SK-N-SH (cell line): ENCODE measurements around the gene OTOG. TPM values are rescaled to one million over a fixed set of nuclear protein-coding genes. Genes with fewer than 3 reads are reported as not detected.

Experiments used
- CTCF ChIA-PET: fragments of 300-600, 350-600 bp; formaldehyde crosslinking; extraction: SDS; loops from one replicate; lab custom pipeline; 2021; lab: Yijun Ruan, JAX
- POLR2A ChIA-PET: fragments of 350-600 bp; sonication (Branson Sonifier 250); formaldehyde crosslinking; extraction: SDS; loops from one replicate; lab custom pipeline; 2020; ENCODE audit warnings: antibody characterized with exemption, inconsistent platforms; lab: Yijun Ruan, JAX
- DNase-seq: peaks from one replicate; pipeline ENCODE4 v3.0.0; 2012
- H2AFZ ChIP-seq: fragments of 200-600 bp; sonication (generic); 2 replicates; pipeline ENCODE4 v1.8.1; 2016; ENCODE audit warnings: antibody characterized with exemption, mild to moderate bottlenecking, low read depth
- H3F3A ChIP-seq: fragments of 200-600 bp; sonication (generic); replicated peaks from 2 replicates; pipeline ENCODE3; 2016; ENCODE audit warnings: antibody characterized with exemption, mild to moderate bottlenecking; ENCODE audit not compliant: insufficient read depth
- H3K27ac ChIP-seq, 2 experiments: fragments of 200-500 bp in 1 of 2; fragments of 200-600 bp in 1 of 2; sonication (Bioruptor generic) in 1 of 2; sonication (generic), shearing (Covaris generic) in 1 of 2; 2 replicates each; pipeline versions ENCODE4 v1.5.1 to v1.6.1; 2014 to 2016; ENCODE audit warnings: low read depth in 2 of 2, inconsistent platforms in 1 of 2, low read length in 1 of 2, mild to moderate bottlenecking in 1 of 2, mixed read lengths in 1 of 2
- H3K27me3 ChIP-seq: fragments of 200-600 bp; sonication (generic), shearing (Covaris generic); 2 replicates; pipeline ENCODE4 v1.6.1; 2016; ENCODE audit warnings: mixed run types; ENCODE audit not compliant: insufficient read depth
- H3K36me3 ChIP-seq, 2 experiments: fragments of 200-500 bp in 1 of 2; fragments of 200-600 bp in 1 of 2; sonication (Bioruptor generic) in 1 of 2; sonication (generic) in 1 of 2; replicated peaks in 1 of 2; 2 replicates each; pipeline versions ENCODE3 to v1.5.1; 2014 to 2016; ENCODE audit warnings: low read length in 1 of 2, mild to moderate bottlenecking in 1 of 2; ENCODE audit not compliant: insufficient read depth in 2 of 2, control insufficient read depth in 1 of 2
- H3K4me1 ChIP-seq, 2 experiments: fragments of 200-500 bp in 1 of 2; fragments of 200-600 bp in 1 of 2; sonication (Bioruptor generic) in 1 of 2; sonication (generic), shearing (Covaris generic) in 1 of 2; 2 replicates each; pipeline versions ENCODE4 v1.5.1 to v1.6.1; 2014 to 2016; ENCODE audit warnings: low read depth in 1 of 2, low read length in 1 of 2, mixed run types in 1 of 2; ENCODE audit not compliant: insufficient read depth in 2 of 2, control insufficient read depth in 1 of 2
- H3K4me2 ChIP-seq: fragments of 200-600 bp; sonication (generic), shearing (Covaris generic); 2 replicates; pipeline ENCODE4 v1.6.1; 2017; ENCODE audit warnings: mixed run types
- H3K4me3 ChIP-seq, 2 experiments: fragments of 200-500 bp in 1 of 2; fragments of 200-600 bp in 1 of 2; sonication (Bioruptor generic) in 1 of 2; sonication (generic), shearing (Covaris generic) in 1 of 2; 2 replicates each; pipeline versions ENCODE4 v1.5.1 to v1.8.1; 2014 to 2016; ENCODE audit warnings: low read depth in 2 of 2, inconsistent platforms in 1 of 2, low read length in 1 of 2, mild to moderate bottlenecking in 1 of 2, mixed read lengths in 1 of 2, moderate library complexity in 1 of 2
- H3K79me2 ChIP-seq: fragments of 200-600 bp; sonication (generic); 2 replicates; pipeline ENCODE4 v1.8.1; 2017; ENCODE audit warnings: mild to moderate bottlenecking; ENCODE audit not compliant: insufficient read depth
- H3K9ac ChIP-seq: fragments of 200-600 bp; sonication (generic); 2 replicates; pipeline ENCODE4 v1.6.1; 2017; ENCODE audit warnings: mixed run types
- H3K9me2 ChIP-seq: fragments of 200-600 bp; sonication (generic); 2 replicates; pipeline ENCODE4 v1.6.1; 2017; ENCODE audit warnings: mixed run types
- H3K9me3 ChIP-seq: fragments of 200-600 bp; sonication (generic); 2 replicates; pipeline ENCODE4 v1.6.1; 2017; ENCODE audit warnings: mixed run types, mild to moderate bottlenecking, moderate library complexity
- H4K20me1 ChIP-seq: fragments of 200-600 bp; sonication (generic); 2 replicates; pipeline ENCODE4 v1.6.1; 2017; ENCODE audit warnings: mild to moderate bottlenecking, mixed run types; ENCODE audit not compliant: insufficient read depth
- CHD2 ChIP-seq: fragments of 150-350 bp; IDR thresholded peaks from 2 replicates; pipeline ENCODE4 v1.6.1; 2018; ENCODE audit warnings: low read length; ENCODE audit not compliant: partially characterized antibody
- ELF1 ChIP-seq: IDR thresholded peaks from 2 replicates; pipeline ENCODE4 v1.4.0; 2012
- EZH2phosphoT487 ChIP-seq: fragments of 200-600 bp; sonication (generic); IDR thresholded peaks from 2 replicates; pipeline ENCODE4 v1.6.1; 2017; ENCODE audit warnings: low read depth, mixed run types, mild to moderate bottlenecking, antibody characterized with exemption, moderate library complexity, borderline replicate concordance
- FOXM1 ChIP-seq: IDR thresholded peaks from 2 replicates; pipeline ENCODE4 v1.4.0; 2012; ENCODE audit warnings: low read depth, mild to moderate bottlenecking
- GATA2 ChIP-seq: sonication (generic); formaldehyde crosslinking; IDR thresholded peaks from 2 replicates; pipeline ENCODE4 v1.5.0; 2020; ENCODE audit warnings: mild to moderate bottlenecking, missing genetic modification reagents
- IRF3 ChIP-seq: fragments of 150-350 bp; IDR thresholded peaks from 2 replicates; pipeline ENCODE4 v1.6.1; 2016; ENCODE audit warnings: mild to moderate bottlenecking, low read depth, low read length
- MXI1 ChIP-seq: IDR thresholded peaks from 2 replicates; pipeline ENCODE4 v1.6.1; 2012; ENCODE audit warnings: mild to moderate bottlenecking, low read depth, low read length, improper control_type of control experiment
- NFIC ChIP-seq: IDR thresholded peaks from 2 replicates; pipeline ENCODE4 v1.4.0; 2012; ENCODE audit warnings: borderline replicate concordance
- NRF1 ChIP-seq: IDR thresholded peaks from 2 replicates; pipeline ENCODE4 v1.6.1; 2012; ENCODE audit warnings: low read depth, mild to moderate bottlenecking, low read length
- PBX3 ChIP-seq: IDR thresholded peaks from 2 replicates; pipeline ENCODE4; 2012
- POLR2AphosphoS5 ChIP-seq: IDR thresholded peaks from 2 replicates; pipeline ENCODE4 v1.6.1; 2012; ENCODE audit warnings: low read depth, low read length
- RCOR1 ChIP-seq: fragments of 150-350 bp; IDR thresholded peaks from 2 replicates; pipeline ENCODE4 v1.6.1; 2017; ENCODE audit warnings: antibody characterized with exemption, low read length
- REST ChIP-seq: IDR thresholded peaks from 2 replicates; pipeline ENCODE4 v1.6.1; 2012; ENCODE audit warnings: mild to moderate bottlenecking, low read depth, low read length, moderate library complexity
- RXRA ChIP-seq: IDR thresholded peaks from 2 replicates; pipeline ENCODE4 v1.4.0; 2012; ENCODE audit warnings: low read depth, mild to moderate bottlenecking, borderline replicate concordance
- SMC3 ChIP-seq: IDR thresholded peaks from 2 replicates; pipeline ENCODE4 v1.6.1; 2012; ENCODE audit warnings: low read depth, low read length, improper control_type of control experiment
- TCF12 ChIP-seq: IDR thresholded peaks from 2 replicates; pipeline ENCODE4 v1.4.0; 2012
- USF2 ChIP-seq: fragments of 150-350 bp; IDR thresholded peaks from 2 replicates; pipeline ENCODE4 v1.6.1; 2017; ENCODE audit warnings: antibody characterized with exemption, low read length, low read depth, borderline replicate concordance
- WGBS: methylation state at CpG from one replicate; pipeline ENCODE4 v1.1.6; 2017; ENCODE audit warnings: low lambda C conversion rate; 5-methylcytosine and 5-hydroxymethylcytosine counted together
- polyA plus RNA-seq, 3 experiments: library from polyadenylated mRNA; depleted of rRNA; stranded (reverse); fragments of >200 nt; gene quantifications; 2 replicates each; pipeline ENCODE4 v1.2.3, GENCODE V29; 2012

OTOG gene
- polyA plus RNA-seq, 1 of the 3 experiments (the other 2 are of a cell fraction): not detected

- H3F3A ChIP-seq: no peaks in the 10 kb centered on the region
- ChIA-PET POLR2A (no interaction called here), CTCF (no interaction called here)
- H4K20me1 ChIP-seq: no peaks in the 10 kb centered on the region
- H3K27me3 ChIP-seq: no peaks in the 10 kb centered on the region
- DNase-seq: peak; percentile 5
- 19% methylated on average over 3 of the region's 4 CpGs for WGBS
- H3K27ac ChIP-seq: no peak overlapping the region
- TF ChIP-seq ELF1 (no peak), MXI1 (no peak), TCF12 (no peak), GATA2 (CRISPR knock-in tag) (no peak), FOXM1 (no peak), NRF1 (no peak)
- H3K4me1 ChIP-seq: no peaks in the 10 kb centered on the region
- H3K9ac ChIP-seq: no peak overlapping the region
- H3K4me2 ChIP-seq: no peak overlapping the region
- no peak overlapping the region for H2AFZ ChIP-seq
- no peaks in the 10 kb centered on the region for H3K36me3 ChIP-seq
- no peaks in the 10 kb centered on the region for H3K79me2 ChIP-seq
- no peak overlapping the region for H3K4me3 ChIP-seq
- no peaks in the 10 kb centered on the region for H3K9me2 ChIP-seq
- no peaks in the 10 kb centered on the region for H3K9me3 ChIP-seq
Measured at GRCh38 chr11:17637901-17638300, 90.8 kb downstream of the OTOG start.

- no peak overlapping the region for H3K4me3 ChIP-seq
- no peak for TF ChIP-seq RCOR1
- TF ChIP-seq RXRA: no peak
- TF ChIP-seq POLR2AphosphoS5: no peak
- TF ChIP-seq REST: no peak
- no peak for TF ChIP-seq GATA2 (CRISPR knock-in tag)
- TF ChIP-seq, all 33 proteins: peak for 0
- Histone ChIP-seq H3K27ac (no peak overlapping the region), H3K4me2 (no peak overlapping the region), H3F3A (no peaks in the 10 kb centered on the region), H4K20me1 (no peaks in the 10 kb centered on the region), H3K9me3 (no peaks in the 10 kb centered on the region), H3K79me2 (no peaks in the 10 kb centered on the region), H2AFZ (no peak overlapping the region), H3K27me3 (no peaks in the 10 kb centered on the region), H3K4me1 (no peaks in the 10 kb centered on the region), H3K9me2 (no peaks in the 10 kb centered on the region), H3K36me3 (no peaks in the 10 kb centered on the region), H3K9ac (no peak overlapping the region)
- 33% methylated on average over 6 of the region's 9 CpGs for WGBS
- DNase-seq: no peak
- CTCF ChIA-PET: no interaction called here
- POLR2A ChIA-PET: no interaction called here
Measured at GRCh38 chr11:17638311-17638710, 91.3 kb downstream of the OTOG start.

GRCh38 chr11:17639091-17639490 lies 92.0 kb downstream of the OTOG start:
- Histone ChIP-seq H4K20me1 (no peaks in the 10 kb centered on the region), H3K27ac (no peak overlapping the region), H3K79me2 (no peaks in the 10 kb centered on the region), H3K36me3 (no peaks in the 10 kb centered on the region), H3K9ac (no peak overlapping the region), H2AFZ (no peak overlapping the region), H3F3A (no peaks in the 10 kb centered on the region), H3K9me3 (no peaks in the 10 kb centered on the region), H3K4me2 (no peak overlapping the region), H3K4me3 (no peak overlapping the region), H3K4me1 (no peaks in the 10 kb centered on the region; a peak in 1 of 4 replicates), H3K9me2 (no peaks in the 10 kb centered on the region), H3K27me3 (no peaks in the 10 kb centered on the region)
- peak; percentile 4 for DNase-seq
- ChIA-PET CTCF (no interaction called here), POLR2A (no interaction called here)
- no peak for TF ChIP-seq USF2
- TF ChIP-seq EZH2phosphoT487: no peak
- TF ChIP-seq FOXM1: no peak
- TF ChIP-seq SMC3: no peak
- no peak for TF ChIP-seq NFIC
- TF ChIP-seq GATA2 (CRISPR knock-in tag): no peak
- no peak for TF ChIP-seq TCF12
- TF ChIP-seq CHD2: no peak
- no peak for TF ChIP-seq PBX3
- no peak for TF ChIP-seq IRF3
- 72% methylated on average over 3 of the region's 4 CpGs for WGBS
